HTERT RPE-1 (cell line): Measurements from ENCODE around the gene ZC3H11A.
"Not testable (repeated sequence)": the region's sequence is repeated elsewhere in the genome, so short reads cannot be mapped to it uniquely, and the experiment has no call there.

ENCODE experiments used
- in situ Hi-C: fragments of 300-500 bp; cut with MboI; formaldehyde crosslinking; loops from 4 replicates; pipeline ENCODE4 v1.14.3; 2020; ENCODE audit warnings: low sequenced_read_pairs

Gene ZC3H11A

DNA sequence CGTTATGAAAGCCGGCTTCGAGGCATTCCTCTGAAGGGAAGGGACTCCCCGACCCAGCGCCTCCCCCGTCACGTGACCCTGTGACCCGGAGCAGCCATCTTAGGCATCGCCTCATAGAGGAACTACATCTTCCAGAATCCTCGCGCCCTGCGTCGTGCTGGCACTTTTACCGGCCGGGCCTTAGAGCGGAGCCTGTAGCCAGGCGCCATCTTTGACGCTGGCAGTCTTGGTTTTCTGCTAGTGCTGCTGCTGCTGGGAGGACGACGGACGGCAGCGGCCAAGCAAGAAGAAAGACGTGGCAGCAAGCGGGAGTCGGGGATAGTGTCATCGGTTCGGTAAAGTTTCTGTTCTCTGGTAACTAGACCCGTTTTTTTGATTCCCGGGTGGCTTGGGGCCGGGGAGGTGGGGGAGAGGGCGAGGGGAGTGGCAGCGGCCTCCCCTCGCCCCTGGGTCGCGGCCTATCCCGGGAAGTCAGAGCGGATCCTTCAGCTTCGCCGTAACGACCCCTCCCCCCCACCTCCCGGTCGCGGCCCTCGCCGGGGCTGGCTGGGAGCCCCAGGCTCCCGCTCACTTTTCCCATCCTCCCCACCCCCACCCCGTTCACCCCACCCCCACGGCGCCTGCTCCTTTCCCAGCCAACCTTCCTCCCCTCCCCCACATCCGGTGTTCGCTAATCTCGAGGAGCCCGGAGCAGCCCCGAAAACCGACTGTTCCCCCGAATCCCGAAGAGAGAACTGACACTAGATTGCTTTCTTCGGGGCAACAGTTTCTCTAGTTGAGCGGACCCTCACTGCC, at the start of gene ZC3H11A, which contains the start of gene ZBED6:
Gene ZC3H11A (plus strand): TSS at position 183 of the 795 bp plus-strand sequence. CDS start 21,448 bp downstream, outside the sequence.
Gene ZBED6 (plus strand): TSS at position 183 of the 795 bp plus-strand sequence. CDS start 1,900 bp downstream, outside the sequence.
- in situ Hi-C loops = no loop called here

DNA sequence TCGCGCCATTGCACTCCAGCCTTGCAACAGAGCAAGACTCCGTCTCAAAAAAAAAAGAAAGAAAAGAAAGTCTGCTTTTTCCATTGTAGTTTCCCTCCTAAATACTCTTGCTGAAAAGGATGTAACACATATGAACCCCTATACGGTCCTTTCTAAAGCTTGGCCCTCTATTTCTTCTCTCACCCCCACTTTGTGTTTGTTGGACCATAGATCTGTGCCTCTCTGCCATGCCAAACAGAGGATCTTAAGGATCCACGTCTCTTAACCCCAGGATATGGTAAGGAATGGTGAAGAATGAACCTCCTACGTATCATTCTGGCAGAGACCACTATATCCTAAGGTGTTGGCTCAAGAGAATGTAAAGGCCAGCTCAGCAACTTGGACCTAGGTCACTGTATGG, 49.1 kb upstream of the ZC3H11A start:
- in situ Hi-C loops = no loop called here

DNA sequence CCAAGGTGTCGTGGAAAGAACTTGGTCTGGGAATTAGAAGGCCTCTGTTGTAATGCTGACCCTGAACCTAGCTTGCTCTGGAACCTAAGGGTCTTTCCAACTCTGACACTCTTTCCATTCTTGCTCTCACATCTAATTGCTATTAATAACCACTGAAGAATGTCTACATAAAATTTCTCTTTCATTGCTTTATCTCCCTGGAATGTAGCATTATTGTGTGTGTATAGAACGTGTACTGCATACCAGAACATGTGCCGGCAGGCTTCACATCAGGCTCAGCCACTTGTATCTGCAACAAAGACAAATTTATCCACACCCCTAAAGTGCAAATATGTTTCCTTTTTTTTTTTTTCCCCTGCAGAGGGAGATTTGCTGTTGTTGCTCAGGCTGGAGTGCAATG, 44.4 kb upstream of the ZC3H11A start:
- in situ Hi-C loops = no loop called here

DNA sequence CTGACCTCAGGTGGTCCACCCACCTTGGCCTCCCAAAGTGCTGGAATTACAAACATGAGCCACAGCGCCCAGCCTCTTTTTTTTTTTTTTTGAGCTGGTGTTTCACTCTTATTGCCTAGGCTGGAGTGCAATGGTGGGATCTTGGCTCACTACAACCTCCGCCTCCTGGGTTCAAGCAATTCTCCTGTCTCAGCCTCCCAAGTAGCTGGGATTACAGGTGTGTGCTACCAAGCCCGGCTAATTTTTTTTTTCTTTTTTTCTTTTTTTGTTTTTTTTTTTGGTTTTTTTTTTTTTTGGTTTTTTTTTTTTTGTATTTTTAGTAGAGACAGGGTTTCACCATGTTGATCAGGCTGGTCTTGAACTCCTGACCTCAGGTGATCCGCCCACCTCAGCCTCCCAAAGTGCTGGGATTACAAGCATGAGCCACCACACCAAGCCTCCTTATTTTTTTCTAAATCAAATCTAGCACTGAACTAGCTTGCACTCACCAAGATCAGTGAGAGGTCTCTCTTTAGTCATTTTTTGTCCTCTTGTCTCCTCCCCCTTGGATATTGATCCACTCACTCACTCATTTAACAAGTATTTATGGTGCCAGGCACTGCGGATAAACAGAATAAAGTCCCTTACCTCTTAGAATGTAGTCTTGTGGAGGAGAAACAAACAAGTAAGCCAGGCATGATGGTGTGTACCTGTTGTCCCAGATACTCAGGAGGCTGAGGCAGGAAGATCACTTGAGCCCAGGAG, 43.6 kb upstream of the ZC3H11A start:
- in situ Hi-C loops = not testable (repeated sequence)

DNA sequence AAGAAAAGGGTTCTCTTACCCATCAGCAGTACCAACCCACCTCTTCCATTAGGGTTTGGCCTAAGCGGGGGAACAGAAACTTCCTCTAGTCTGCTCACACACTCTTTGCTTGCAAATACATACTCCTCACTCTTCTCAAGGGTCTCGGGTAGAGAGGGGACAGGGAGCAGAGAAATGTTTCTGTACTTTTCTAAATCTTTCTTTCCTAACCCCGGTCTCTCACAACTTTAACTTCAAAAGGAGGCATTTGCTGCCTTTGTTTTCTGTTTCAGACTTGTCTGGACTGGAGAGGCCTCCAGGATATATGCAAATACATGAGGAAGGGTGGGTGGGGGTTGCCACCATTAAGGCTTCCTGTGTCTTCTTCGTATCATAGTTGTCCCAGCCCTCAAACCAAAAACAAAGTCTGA, 41.0 kb upstream of the ZC3H11A start:
- in situ Hi-C loops = no loop called here

DNA sequence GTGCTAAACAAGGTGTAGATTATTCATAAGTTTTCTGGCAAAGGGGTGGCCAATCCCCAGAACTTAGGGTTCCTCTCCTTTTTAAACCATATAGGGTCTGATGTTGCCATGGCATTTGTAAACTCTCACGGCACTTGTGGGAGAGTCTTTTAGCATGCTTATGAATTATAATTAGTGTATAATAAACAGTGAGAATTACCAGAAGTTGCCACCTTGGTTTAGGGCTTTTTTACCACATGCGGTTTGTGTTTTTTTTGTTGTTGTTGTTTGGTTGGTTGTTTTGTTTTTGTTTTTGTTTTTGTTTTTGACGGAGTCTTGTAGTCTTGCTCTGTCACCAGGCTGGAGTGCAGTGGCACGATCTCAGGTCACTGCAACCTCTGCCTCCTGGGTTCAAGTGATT, 39.4 kb upstream of the ZC3H11A start:
- in situ Hi-C loops = no loop called here

DNA sequence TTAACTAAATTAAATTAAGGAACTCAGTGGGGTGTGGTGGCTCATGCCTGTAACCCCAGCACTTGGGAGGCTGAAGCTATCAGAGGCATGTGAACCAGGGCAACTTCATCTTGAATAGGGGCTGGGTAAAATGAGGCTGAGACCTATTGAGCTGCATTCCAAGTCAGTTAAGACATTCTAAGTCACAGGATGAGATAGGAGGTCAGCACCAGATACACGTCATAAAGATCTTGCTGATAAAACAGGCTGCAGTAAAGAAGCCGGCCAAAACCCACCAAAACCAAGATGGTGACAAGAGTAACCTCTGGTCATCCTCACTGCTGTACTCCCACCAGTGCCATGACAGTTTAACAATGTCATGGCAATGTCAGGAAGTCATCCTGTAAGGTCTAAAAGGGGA, 36.7 kb upstream of the ZC3H11A start:
- in situ Hi-C loops = not testable (repeated sequence)

DNA sequence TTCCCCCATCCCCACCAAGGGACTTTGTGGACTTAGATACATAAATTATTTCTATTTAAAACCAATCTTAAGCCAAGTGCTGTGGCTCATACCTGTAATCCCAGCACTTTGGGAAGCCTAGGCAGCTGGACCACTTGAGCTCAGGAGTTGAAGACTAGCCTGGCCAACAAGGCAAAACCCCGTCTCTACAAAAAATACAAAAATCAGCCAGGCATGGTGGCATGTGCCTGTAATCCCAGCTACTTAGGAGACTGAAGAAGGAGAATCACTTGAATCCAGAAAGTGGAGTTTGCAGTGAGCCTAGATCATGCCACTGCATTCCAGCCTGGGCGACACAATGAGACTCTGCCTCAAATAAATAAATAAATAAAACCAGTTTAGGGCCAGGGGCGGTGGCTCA, 34.9 kb upstream of the ZC3H11A start:
- in situ Hi-C loops = no loop called here

DNA sequence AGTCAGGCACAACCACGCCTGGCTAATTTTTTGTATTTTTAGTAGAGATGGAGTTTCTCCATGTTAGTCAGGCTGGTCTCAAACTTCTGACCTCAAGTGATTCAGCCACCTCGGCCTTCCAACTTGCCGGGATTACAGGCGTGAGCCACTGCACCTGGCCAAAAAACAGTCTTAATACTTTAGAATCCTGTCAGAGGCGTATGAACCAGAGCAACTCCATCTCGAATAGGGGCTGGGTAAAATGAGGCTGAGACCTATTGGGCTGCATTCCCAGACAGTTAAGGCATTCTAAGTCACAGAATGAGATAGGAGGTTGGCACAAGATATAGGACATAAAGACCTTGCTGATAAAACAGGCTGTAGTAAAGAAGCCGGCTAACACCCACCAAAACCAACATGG, 33.5 kb upstream of the ZC3H11A start:
- in situ Hi-C loops = not testable (repeated sequence)

DNA sequence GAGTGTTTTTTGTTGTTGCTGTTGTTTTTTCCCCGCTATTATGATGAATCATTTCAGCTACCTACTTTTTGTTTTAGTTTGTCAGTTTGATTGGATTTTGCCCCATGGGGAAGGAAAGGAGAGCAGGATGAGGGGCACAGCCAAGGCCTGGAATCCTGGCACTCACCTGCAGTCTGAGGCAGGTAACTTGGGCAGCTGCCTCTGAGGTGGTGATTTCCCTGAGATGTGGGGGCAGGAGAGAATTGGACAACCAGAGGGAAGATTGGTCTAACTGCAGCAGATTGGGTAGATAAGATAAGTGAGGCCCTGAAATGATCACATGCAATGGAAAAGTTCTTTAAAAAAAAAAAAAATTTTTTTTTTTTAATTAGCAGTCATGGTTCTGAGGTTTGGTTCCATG, 31.9 kb upstream of the ZC3H11A start:
- in situ Hi-C loops = no loop called here

DNA sequence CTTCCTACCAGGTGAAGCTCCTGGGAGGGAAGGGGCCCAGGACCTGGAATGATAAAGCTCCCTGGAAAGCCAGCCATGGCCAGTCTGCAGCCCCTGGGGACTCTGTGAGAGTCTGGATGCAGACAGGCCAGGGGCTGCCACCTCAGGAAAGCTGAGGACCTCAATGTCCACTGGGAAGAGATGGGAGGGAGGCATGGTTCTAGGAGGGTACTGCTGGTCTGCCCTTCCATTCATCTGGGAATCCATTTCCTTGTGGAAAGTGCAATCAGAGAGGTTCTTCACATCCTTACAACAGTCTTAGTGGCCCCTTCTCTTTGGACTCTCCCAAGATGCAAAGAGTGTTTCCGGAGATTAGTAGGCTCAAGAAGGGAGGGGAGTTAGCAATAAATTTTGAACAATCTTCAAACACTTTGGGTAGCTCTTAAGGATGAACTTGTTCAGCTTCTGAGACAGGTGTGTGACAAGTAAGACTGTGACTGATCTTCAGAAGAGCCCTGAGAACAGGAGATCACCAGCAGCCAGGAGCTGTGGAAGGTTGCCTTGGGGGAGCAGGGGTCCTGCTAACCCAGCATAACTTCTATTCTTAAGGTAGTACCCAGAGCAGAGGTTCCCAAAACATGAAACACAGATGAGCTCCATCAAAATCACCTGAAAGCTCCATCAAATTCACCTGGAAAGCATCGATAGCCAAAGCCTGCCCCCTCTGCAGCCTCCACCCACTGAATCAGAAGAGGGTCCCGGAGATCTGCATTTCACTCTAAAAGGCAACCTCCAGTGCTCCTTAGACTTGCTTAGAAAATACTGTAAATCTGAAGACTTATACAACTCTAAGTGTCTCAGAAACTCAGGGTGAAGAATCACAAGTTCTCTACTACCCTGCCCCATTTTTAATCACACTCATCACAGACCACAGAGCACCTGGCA, 31.1 kb upstream of the ZC3H11A start:
- in situ Hi-C loops = no loop called here

DNA sequence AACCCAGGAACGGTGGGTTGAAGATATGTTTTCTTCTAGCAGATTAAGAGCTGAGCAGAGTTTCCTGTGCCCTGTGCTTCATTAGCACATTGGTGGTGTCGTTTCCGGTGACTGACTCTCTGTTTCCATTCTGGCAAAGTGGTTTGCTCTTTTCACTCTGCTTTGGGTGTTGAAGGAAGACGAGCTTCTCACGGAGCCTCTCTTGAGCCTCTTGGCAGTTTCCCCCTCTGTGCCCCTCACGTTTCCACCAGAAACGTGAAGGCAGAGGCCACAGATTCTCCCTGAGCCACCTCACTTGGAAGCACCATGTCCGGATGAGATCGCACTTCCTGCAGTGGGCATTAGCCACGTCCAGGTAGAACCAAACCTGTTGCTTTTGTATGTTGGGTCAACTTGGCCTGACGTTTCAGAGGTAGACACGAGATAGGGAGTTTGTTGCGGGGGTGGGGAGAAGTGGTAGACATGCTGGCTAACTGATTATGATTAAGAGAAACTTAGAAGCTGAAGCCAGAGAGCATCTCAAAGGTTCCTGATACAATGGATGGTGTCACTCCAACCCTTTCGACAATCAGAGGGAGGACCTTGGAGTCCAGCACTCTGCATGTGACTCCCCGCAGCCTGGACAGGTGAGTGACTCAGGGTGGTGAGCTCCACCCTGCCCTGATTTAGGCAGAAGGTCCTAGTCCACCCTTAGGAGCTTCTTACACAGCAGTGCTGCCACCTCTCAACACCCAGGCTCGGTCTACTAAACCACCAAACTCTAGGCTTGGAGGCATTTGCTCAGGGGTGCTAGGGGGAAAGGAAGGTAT, 30.2 kb upstream of the ZC3H11A start, which contains the start of gene LAX1:
Gene LAX1 (plus strand): TSS at position 155 of the 809 bp plus-strand sequence. CDS start 383 bp downstream, at position 538.
- in situ Hi-C loops = no loop called here

DNA sequence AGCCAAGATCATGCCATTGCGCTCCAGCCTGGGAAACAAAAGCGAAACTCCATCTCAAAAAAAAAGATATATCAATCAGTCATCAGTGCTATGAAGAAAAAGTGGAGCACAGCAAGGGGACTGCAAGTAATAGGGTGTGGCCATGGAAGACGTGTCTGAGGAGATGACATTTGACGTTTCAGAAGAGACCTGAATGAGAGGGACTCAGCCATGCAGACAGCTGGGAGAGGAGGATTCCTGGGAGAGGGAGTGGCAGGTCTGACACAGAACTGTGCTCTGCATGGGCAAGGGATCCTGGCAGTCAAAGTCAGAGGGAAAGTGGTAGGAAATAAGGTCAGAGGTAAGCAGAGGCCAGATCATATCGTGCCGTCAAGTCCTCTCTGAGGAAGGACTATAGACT, 27.2 kb upstream of the ZC3H11A start:
- in situ Hi-C loops = no loop called here

DNA sequence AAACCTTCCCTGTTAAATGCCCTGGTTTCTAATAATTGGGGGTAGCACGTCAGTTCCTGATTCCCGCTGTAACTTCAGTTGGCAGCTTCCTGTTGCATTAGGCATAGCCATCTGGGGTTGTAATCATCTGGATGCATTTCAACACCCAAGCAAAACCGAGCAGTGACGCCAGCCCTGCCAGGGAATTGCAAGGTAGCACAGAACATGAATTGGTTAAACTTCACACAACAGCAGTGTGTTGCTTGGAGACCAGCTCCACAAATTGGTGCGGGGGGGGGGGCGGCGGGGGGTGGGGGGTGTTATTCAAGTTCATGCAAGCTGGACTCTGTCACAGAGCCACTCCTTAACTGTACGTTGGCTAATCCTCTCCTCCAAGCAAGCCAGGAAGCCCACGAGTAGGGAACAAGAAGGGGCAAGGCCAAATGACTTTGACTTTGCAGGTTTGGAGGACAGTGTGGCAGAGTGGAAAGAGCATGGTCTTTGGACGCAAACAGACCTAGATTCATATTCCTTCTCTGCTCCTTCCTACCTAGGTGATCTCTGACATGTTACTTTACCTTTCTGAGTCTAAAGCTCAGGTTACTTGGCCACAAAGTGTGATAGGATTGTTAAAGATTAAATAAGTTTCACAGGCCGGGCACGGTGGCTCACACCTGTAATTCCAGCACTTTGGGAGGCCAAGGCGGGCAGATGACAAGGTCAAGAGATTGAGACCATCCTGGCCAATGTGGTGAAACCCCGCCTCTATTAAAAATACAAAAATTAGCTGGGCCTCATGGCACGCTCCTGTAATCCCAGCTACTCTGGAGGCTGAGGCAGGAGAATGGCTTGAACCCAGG, 25.7 kb upstream of the ZC3H11A start:
- in situ Hi-C loops = no loop called here

DNA sequence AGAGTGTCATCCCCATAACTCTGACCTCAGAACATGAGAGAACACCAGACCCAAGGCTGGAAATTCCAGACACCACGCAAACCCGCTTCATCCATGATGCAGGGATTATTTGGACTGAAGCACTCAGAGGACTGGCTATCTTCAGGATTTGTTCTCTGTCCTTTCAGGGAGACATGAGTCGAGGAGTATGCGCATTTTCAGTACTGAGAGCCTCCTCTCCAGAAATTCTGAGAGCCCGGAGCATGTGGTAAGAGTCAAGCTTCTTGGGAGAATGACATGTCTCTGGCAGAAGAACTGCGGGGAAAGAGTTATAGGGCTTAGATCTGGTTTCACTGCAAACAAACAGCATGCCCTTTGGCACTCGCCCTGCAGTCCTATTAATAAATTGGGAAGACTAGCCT, 23.5 kb upstream of the ZC3H11A start:
- in situ Hi-C loops = no loop called here

DNA sequence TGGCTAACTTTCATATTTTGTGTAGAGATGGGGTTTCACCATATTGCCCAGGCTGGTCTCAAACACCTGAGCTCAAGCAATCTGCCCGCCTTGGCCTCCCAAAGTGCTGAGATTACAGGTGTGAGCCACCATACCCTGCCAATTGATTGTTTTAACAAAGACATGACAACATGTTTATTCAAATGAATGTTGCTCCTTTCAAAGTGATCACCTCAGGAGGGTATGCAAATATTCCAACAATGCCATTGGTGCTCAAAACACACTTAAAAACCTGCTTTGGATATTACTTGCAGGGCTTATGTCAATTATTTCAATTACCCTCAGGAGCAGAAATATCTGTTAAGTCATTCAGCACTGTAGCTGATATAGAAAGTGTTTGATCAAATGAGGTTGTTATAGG, 22.6 kb upstream of the ZC3H11A start:
- in situ Hi-C loops = no loop called here

DNA sequence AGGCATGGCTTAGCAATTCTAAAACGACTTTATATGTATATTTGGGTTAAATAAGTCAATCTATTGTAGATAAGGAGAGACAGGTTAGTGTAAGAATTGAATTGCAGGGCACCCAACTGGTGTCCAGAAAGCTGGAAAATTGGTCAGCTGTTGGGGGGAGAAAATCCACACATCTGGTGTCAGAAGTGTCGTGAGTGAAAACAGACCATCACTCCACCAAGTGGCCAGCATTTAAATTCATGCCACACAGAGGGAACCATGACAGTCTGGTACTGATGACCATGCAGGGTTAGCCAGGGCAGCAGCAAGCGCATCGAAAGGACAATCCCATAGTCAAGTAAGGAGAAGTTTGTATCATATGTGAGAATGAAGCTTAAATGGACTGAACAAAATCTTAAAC, 18.8 kb upstream of the ZC3H11A start:
- in situ Hi-C loops = no loop called here

DNA sequence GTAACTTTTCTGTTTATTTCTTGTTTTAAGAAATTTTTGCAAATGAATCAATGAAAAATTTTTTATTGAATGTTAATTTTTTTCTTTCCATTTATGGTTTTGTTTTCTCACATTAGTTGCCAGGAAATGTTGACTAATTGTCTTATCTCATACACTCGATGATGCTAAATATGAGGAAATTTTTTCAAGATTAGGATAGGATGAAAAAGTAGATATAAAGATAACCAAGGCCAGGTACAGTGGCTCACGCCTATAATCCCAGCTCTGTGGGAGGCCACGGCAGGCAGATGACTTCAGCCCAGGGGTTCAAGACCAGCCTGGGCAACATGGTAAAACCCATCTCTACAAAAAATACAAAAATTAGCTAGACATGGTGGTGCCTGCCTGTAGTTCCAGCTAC, 17.8 kb upstream of the ZC3H11A start:
- in situ Hi-C loops = no loop called here

DNA sequence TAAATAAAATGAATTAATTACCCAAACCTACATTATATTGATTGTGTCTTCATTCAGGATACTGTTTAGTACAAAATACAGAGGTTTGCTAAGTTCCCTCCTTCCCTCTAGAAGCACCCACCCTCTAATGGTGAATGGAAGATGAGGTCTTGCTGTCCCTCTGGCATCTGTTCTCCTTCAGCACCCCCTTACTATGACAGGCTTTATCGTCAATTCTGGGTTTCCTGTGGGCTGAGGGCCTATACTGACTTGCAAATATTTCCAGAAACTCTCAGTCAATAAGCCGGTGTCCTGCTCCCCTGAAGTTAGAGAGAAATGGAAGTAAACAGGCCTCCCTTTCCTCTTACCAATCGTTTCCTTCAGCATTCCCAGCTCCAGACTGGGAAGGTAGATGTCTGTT, 17.3 kb upstream of the ZC3H11A start:
- in situ Hi-C loops = no loop called here
